ENCODE measurements around the gene GPRC5A. TPM values are rescaled to one million over a fixed set of nuclear protein-coding genes. Genes with fewer than 3 reads are reported as not detected.
A peak's percentile ranks its signal among the peaks of the same experiment; 100 is the strongest.

GPRC5A gene
- total and polyA plus RNA-seq, 2 of the 13 experiments (the other 11 are each of a cell fraction or from before 2014, with no cell fraction given): 0.27 to 3.0 TPM

- TF ChIP-seq MZF1 (CRISPR knock-in tag; IDR thresholded peaks at IDR 0.05; ENCODE audit: borderline replicate concordance): no peak
- TF ChIP-seq BRCA1 (CRISPR knock-in tag; IDR thresholded peaks at IDR 0.05): no peak
- no peak for TF ChIP-seq ZNF460 (CRISPR knock-in tag; IDR thresholded peaks at IDR 0.05; ENCODE audit: borderline replicate concordance)
- TF ChIP-seq SYNCRIP (IDR thresholded peaks at IDR 0.05; ENCODE audit: insufficient read depth, low read depth, low read length): no peak
- peak; percentile 15; the same call in 1 of the 2 replicates for TF ChIP-seq ARID5B (CRISPR knock-in tag; IDR thresholded peaks at IDR 0.05)
- peak; percentile 61 for TF ChIP-seq CTCF (CRISPR knock-in tag; IDR thresholded peaks at IDR 0.05)
- no peak for TF ChIP-seq RFXAP (CRISPR knock-in tag; IDR thresholded peaks at IDR 0.05; ENCODE audit: borderline replicate concordance)
- no peak for TF ChIP-seq HOXD1 (CRISPR knock-in tag; IDR thresholded peaks at IDR 0.05)
- no peak for TF ChIP-seq ZSCAN12 (CRISPR knock-in tag; IDR thresholded peaks at IDR 0.05)
- TF ChIP-seq SOX6 (IDR thresholded peaks at IDR 0.05): no peak
- 0 out of 2 replicates have a peak, but pooled peaks have one; percentile 4 for TF ChIP-seq SOX6 (CRISPR knock-in tag; IDR thresholded peaks at IDR 0.05)
- TF ChIP-seq KLF13 (CRISPR knock-in tag; IDR thresholded peaks at IDR 0.05): no peak
- TF ChIP-seq ARHGAP35 (CRISPR knock-in tag; IDR thresholded peaks at IDR 0.05; ENCODE audit: borderline replicate concordance): no peak
- no peak for TF ChIP-seq ZNF546 (CRISPR knock-in tag; conservative IDR thresholded peaks at IDR 0.05)
- TF ChIP-seq ZFP41 (CRISPR knock-in tag; IDR thresholded peaks at IDR 0.05; ENCODE audit: borderline replicate concordance): no peak
- TF ChIP-seq ATAD3A (CRISPR knock-in tag; IDR thresholded peaks at IDR 0.05): no peak
- TF ChIP-seq ZNF563 (CRISPR knock-in tag; IDR thresholded peaks at IDR 0.05): no peak
- TF ChIP-seq SAP130 (CRISPR knock-in tag; IDR thresholded peaks at IDR 0.05; ENCODE audit: low read depth): peak; percentile 57
- no peak for TF ChIP-seq CREBL2 (CRISPR knock-in tag; IDR thresholded peaks at IDR 0.05; ENCODE audit: borderline replicate concordance)
- TF ChIP-seq PHF5A (CRISPR knock-in tag; IDR thresholded peaks at IDR 0.05; ENCODE audit: low read depth, unreplicated experiment): no peak
- no peak for TF ChIP-seq ZNF83 (CRISPR knock-in tag; IDR thresholded peaks at IDR 0.05; ENCODE audit: borderline replicate concordance)
Measured at GRCh38 chr12:12890543-12891079, 751 bp upstream of the GPRC5A start (continued).
